Sigmoid colon (tissue), 7 donors: Measurements from ENCODE around the gene TBC1D8. TPM values are rescaled to one million over a fixed set of nuclear protein-coding genes. Genes with fewer than 3 reads are reported as not detected.
A peak's percentile ranks its signal among the peaks of the same experiment; 100 is the strongest.

Experiments
- DNase-seq: peaks from one replicate; pipeline ENCODE4 v3.0.0-alpha.2; 2019
- H3K27ac ChIP-seq, 4 donors: fragments of 200-600 bp; sonication (generic); one replicate each; pipeline ENCODE4 v1.5.1; 2016 to 2019; ENCODE audit warnings: mild to moderate bottlenecking in 1 of 4
- H3K27me3 ChIP-seq, 3 donors: fragments of 200-600 bp; sonication (generic); one replicate each; pipeline ENCODE4 v1.5.1; 2019; ENCODE audit warnings: mild to moderate bottlenecking in 1 of 3
- H3K36me3 ChIP-seq, 4 donors: fragments of 200-600 bp; sonication (generic); one replicate each; pipeline ENCODE4 v1.5.1; 2016 to 2019
- H3K4me1 ChIP-seq, 4 donors: fragments of 200-600 bp; sonication (generic); one replicate each; pipeline ENCODE4 v1.5.1; 2017 to 2019
- H3K4me3 ChIP-seq, 4 donors: fragments of 200-600 bp; sonication (generic); one replicate each; pipeline ENCODE4 v1.5.1; 2017 to 2019; ENCODE audit warnings: mild to moderate bottlenecking in 2 of 4, moderate library complexity in 1 of 4
- H3K9me3 ChIP-seq, 4 donors: fragments of 200-600 bp in 3 of 4; sonication (generic) in 3 of 4; one replicate each; pipeline versions ENCODE4 v1.5.1 to v1.6.1; 2013 to 2019
- CTCF ChIP-seq, 4 experiments: fragments of 450-650 bp in 3 of 4; fragments of 200-600 bp in 1 of 4; IDR thresholded peaks; one replicate each; pipeline ENCODE4 v1.5.1; 2016 to 2019; ENCODE audit warnings: antibody characterized with exemption in 4 of 4, mild to moderate bottlenecking in 3 of 4, moderate library complexity in 2 of 4
- EP300 ChIP-seq, 4 donors: sonication (generic); formaldehyde crosslinking; IDR thresholded peaks; one replicate each; pipeline ENCODE4 v1.6.1; 2017; ENCODE audit warnings: antibody characterized with exemption in 4 of 4
- POLR2A ChIP-seq, 2 donors: fragments of 450-650 bp; IDR thresholded peaks; one replicate each; pipeline ENCODE4 v1.6.1; 2016; ENCODE audit warnings: antibody characterized with exemption in 2 of 2, mild to moderate bottlenecking in 2 of 2, moderate library complexity in 2 of 2
- POLR2AphosphoS5 ChIP-seq, 4 donors: sonication (generic); formaldehyde crosslinking; IDR thresholded peaks; one replicate each; pipeline ENCODE4 v1.6.1; 2017; ENCODE audit warnings: antibody characterized with exemption in 4 of 4
- WGBS, 2 donors: extraction: QIAGEN DNeasy Blood & Tissue Kit; methylation state at CpG; one replicate each; pipeline ENCODE4 v1.1.7; 2013; 5-methylcytosine and 5-hydroxymethylcytosine counted together
- intact Hi-C: fragments of 100-400 bp; cut with DNase I; formaldehyde crosslinking; loops from one replicate; pipeline ENCODE4 v1.15.1; 2023
- polyA plus RNA-seq, 3 donors: library from polyadenylated mRNA; stranded (reverse); fragments of 200-250 nt; gene quantifications; one replicate each; pipeline ENCODE4 v1.2.3, GENCODE V29; 2013
- total RNA-seq, 4 donors: library from RNA; depleted of rRNA; stranded (reverse); fragments of >200 nt; gene quantifications; one replicate each; pipeline ENCODE4 v1.1.0, GENCODE V29; 2016
- donor health status: healthy with polysubstance abuse.
- donor health status: Bipolar disorder and iron deficiency.
- donor health status: healthy.

TBC1D8 gene
- total and polyA plus RNA-seq, 7 donors = 3.0 to 24.1 (median 15.7) TPM

GRCh38 chr2:100989666-100990065, 161.5 kb downstream of the TBC1D8 start:
- H3K36me3 ChIP-seq = peaks cover 0 to 25% (median 0%) of the 10 kb centered on the region in 4 donors
- WGBS, 2 donors = 96 to 97% methylated on average over 3 of the region's 3 CpGs
- no peak overlapping the region for H3K4me3 ChIP-seq
- no peaks in the 10 kb centered on the region for H3K4me1 ChIP-seq
- TF ChIP-seq POLR2A (IDR thresholded peaks at IDR 0.05) (no peak), CTCF (IDR thresholded peaks at IDR 0.05) (no peak), POLR2AphosphoS5 (IDR thresholded peaks at IDR 0.05) (no peak), EP300 (IDR thresholded peaks at IDR 0.05) (no peak)
- H3K27me3 ChIP-seq = no peaks in the 10 kb centered on the region
- no peaks in the 10 kb centered on the region for H3K9me3 ChIP-seq
- intact Hi-C loops = no loop called here
- H3K27ac ChIP-seq = no peak overlapping the region
- DNase-seq = no peak

GRCh38 chr2:100988630-100989417, 162.4 kb downstream of the TBC1D8 start:
- 90 to 92% methylated on average over 8 of the region's 8 CpGs for WGBS, 2 donors
- Histone ChIP-seq H3K27ac (no peak overlapping the region), H3K36me3 (peaks cover 0 to 17% (median 0%) of the 10 kb centered on the region in 4 donors), H3K27me3 (no peaks in the 10 kb centered on the region), H3K4me1 (no peaks in the 10 kb centered on the region), H3K4me3 (no peak overlapping the region), H3K9me3 (no peaks in the 10 kb centered on the region)
- peak; percentile 46 for DNase-seq
- TF ChIP-seq POLR2AphosphoS5 (IDR thresholded peaks at IDR 0.05) (no peak), CTCF (IDR thresholded peaks at IDR 0.05) (no peak), EP300 (IDR thresholded peaks at IDR 0.05) (no peak), POLR2A (IDR thresholded peaks at IDR 0.05) (no peak)
- intact Hi-C loops = no loop called here

- no peaks in the 10 kb centered on the region for H3K4me1 ChIP-seq
- intact Hi-C loops = no loop called here
- peak; percentile 29 for DNase-seq
- peaks cover 0 to 17% (median 0%) of the 10 kb centered on the region in 4 donors for H3K36me3 ChIP-seq
- 87 to 90% methylated on average over 4 of the region's 4 CpGs for WGBS, 2 donors
- H3K9me3 ChIP-seq = no peaks in the 10 kb centered on the region
- no peak overlapping the region for H3K4me3 ChIP-seq
- TF ChIP-seq EP300 (IDR thresholded peaks at IDR 0.05) (no peak), CTCF (IDR thresholded peaks at IDR 0.05) (no peak), POLR2A (IDR thresholded peaks at IDR 0.05) (no peak), POLR2AphosphoS5 (IDR thresholded peaks at IDR 0.05) (no peak)
- H3K27me3 ChIP-seq = no peaks in the 10 kb centered on the region
- no peak overlapping the region for H3K27ac ChIP-seq
These were observed 163.2 kb downstream of the TBC1D8 start for GRCh38 chr2:100987974-100988373.

GRCh38 chr2:100987536-100987935, 163.6 kb downstream of the TBC1D8 start:
- peaks cover 0 to 22% (median 3%) of the 10 kb centered on the region in 4 donors for H3K36me3 ChIP-seq
- WGBS, 2 donors = 90 to 93% methylated on average over 3 of the region's 3 CpGs
- DNase-seq = peak; percentile 26
- no peak overlapping the region for H3K4me3 ChIP-seq
- TF ChIP-seq POLR2AphosphoS5 (IDR thresholded peaks at IDR 0.05) = no peak
- H3K27ac ChIP-seq = no peak overlapping the region
- no peaks in the 10 kb centered on the region for H3K9me3 ChIP-seq
- no peaks in the 10 kb centered on the region for H3K4me1 ChIP-seq
- no peaks in the 10 kb centered on the region for H3K27me3 ChIP-seq
- intact Hi-C loops = no loop called here

- H3K36me3 ChIP-seq = peaks cover 0 to 26% (median 8%) of the 10 kb centered on the region in 4 donors
- intact Hi-C loops = no loop called here
These were observed 165.0 kb downstream of the TBC1D8 start for GRCh38 chr2:100986157-100986556.

More at GRCh38 chr2:100986157-100986556, 165.0 kb downstream of the TBC1D8 start:
- DNase-seq = peak; percentile 58
- no peaks in the 10 kb centered on the region for H3K4me1 ChIP-seq
- no peak overlapping the region for H3K27ac ChIP-seq
- no peaks in the 10 kb centered on the region for H3K9me3 ChIP-seq
- no peak overlapping the region for H3K4me3 ChIP-seq
- 90 to 92% methylated on average over 11 of the region's 11 CpGs for WGBS, 2 donors
- H3K27me3 ChIP-seq = no peaks in the 10 kb centered on the region
- TF ChIP-seq POLR2A (IDR thresholded peaks at IDR 0.05) = no peak
- TF ChIP-seq POLR2AphosphoS5 (IDR thresholded peaks at IDR 0.05) = no peak
- TF ChIP-seq CTCF (IDR thresholded peaks at IDR 0.05) = no peak
- no peak for TF ChIP-seq EP300 (IDR thresholded peaks at IDR 0.05)
